Thoracic aorta (tissue), 2 donors: ENCODE results near the gene ADH1B. TPM values are rescaled to one million over a fixed set of nuclear protein-coding genes. Genes with fewer than 3 reads are reported as not detected.

Source experiments
- ATAC-seq: fragments of 150-250 bp; one replicate; pipeline ENCODE4 v1.8.0; 2017; ENCODE audit warnings: low read depth; ENCODE audit not compliant: insufficient number of reproducible peaks, low FRiP score
- DNase-seq: peaks from one replicate; pipeline ENCODE4 v3.0.0-alpha.2; 2020; ENCODE audit warnings: low spot score
- H3K27ac ChIP-seq, 2 donors: fragments of 200-600 bp; sonication (generic); 1 replicate in 1 of 2; 2 replicates in 1 of 2; pipeline ENCODE4 v1.5.1; 2016; ENCODE audit warnings: mild to moderate bottlenecking in 2 of 2, moderate library complexity in 2 of 2
- H3K27me3 ChIP-seq: fragments of 200-600 bp; sonication (generic); replicated peaks from 2 replicates; pipeline ENCODE4 v1.6.0; 2016; ENCODE audit warnings: mild to moderate bottlenecking; ENCODE audit not compliant: insufficient read depth
- H3K36me3 ChIP-seq: fragments of 200-600 bp; sonication (generic); one replicate; pipeline ENCODE4 v1.5.1; 2016
- H3K4me1 ChIP-seq, 2 donors: fragments of 200-600 bp; sonication (generic); 1 replicate in 1 of 2; 2 replicates in 1 of 2; pipeline versions ENCODE4 v1.5.1 to v1.6.0; 2016; ENCODE audit warnings: low read depth in 2 of 2, mild to moderate bottlenecking in 1 of 2; ENCODE audit not compliant: control insufficient read depth in 1 of 2
- H3K4me3 ChIP-seq: fragments of 200-600 bp; sonication (generic); 2 replicates; pipeline ENCODE4 v1.5.1; 2016; ENCODE audit warnings: mild to moderate bottlenecking
- H3K9me3 ChIP-seq: fragments of 200-600 bp; sonication (generic); 2 replicates; pipeline ENCODE4 v1.5.1; 2016
- total RNA-seq, 2 donors: library from RNA; depleted of rRNA; stranded (reverse); fragments of >200 nt; gene quantifications; one replicate each; pipeline versions ENCODE4 v1.1.0 to v1.2.3, GENCODE V29; 2016
- TF ChIP-seq, protein P1 (sequence below): fragments of 200-600 bp; sonication (generic); IDR thresholded peaks from one replicate; pipeline ENCODE4 v1.5.1; 2019; ENCODE audit warnings: antibody characterized with exemption

Gene ADH1B
- total RNA-seq, 2 donors from 2014 or later, result 1,169 to 1,563 TPM

DNA sequence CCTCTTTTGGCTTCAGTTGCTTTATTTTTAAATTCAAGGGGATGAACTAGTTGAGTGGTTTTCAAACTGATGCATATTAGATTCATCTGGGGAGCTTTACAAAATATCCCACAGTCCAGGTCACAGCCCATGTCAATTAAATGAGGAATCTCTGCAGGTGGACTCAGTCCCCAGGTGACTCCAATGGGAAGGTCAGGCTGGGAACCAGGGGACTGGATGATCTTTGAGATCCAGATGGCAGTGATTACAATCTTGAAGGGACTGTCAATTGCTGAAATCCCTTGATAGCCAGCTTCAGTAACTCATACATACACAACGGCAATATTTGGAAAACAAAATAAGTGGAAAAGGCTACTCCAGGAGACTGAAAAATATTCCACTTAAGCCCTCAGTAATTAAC, 7.0 kb downstream of the ADH1B start:
- Histone ChIP-seq H3K36me3 (peaks cover 57% of the 10 kb centered on the region), H3K27ac (peak overlapping the region in 1 of 2 donors; percentile 39), H3K27me3 (no peaks in the 10 kb centered on the region), H3K4me3 (no peak overlapping the region), H3K9me3 (no peaks in the 10 kb centered on the region), H3K4me1 (peaks cover 14 to 52% of the 10 kb centered on the region in 2 donors)
- ATAC-seq (no peak), DNase-seq (no peak)
- TF ChIP-seq, protein P1, sequence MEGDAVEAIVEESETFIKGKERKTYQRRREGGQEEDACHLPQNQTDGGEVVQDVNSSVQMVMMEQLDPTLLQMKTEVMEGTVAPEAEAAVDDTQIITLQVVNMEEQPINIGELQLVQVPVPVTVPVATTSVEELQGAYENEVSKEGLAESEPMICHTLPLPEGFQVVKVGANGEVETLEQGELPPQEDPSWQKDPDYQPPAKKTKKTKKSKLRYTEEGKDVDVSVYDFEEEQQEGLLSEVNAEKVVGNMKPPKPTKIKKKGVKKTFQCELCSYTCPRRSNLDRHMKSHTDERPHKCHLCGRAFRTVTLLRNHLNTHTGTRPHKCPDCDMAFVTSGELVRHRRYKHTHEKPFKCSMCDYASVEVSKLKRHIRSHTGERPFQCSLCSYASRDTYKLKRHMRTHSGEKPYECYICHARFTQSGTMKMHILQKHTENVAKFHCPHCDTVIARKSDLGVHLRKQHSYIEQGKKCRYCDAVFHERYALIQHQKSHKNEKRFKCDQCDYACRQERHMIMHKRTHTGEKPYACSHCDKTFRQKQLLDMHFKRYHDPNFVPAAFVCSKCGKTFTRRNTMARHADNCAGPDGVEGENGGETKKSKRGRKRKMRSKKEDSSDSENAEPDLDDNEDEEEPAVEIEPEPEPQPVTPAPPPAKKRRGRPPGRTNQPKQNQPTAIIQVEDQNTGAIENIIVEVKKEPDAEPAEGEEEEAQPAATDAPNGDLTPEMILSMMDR, result no peak

DNA sequence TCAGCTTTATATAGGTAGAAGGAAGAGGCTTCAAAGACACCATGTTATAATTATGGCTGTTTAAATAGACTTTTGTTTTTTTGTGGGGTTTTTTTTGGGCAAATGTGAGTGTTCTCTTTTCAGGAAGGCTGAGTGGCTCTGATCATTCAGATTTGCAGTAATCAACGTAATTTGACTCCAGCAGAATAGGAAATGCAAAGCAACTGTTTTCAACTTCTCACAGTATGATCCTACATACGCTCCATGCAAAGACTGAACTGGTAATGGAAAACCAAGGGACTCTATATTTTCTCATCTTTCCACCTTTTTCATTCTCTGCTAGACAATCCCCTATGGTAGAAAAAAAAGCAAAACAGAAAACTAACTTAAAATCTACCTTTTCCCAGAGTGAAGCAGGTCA, 10.8 kb downstream of the ADH1B start:
- TF ChIP-seq, protein P1, result no peak
- Histone ChIP-seq H3K4me3 (no peak overlapping the region), H3K9me3 (no peaks in the 10 kb centered on the region), H3K27me3 (no peaks in the 10 kb centered on the region), H3K4me1 (peaks cover 0 to 27% of the 10 kb centered on the region in 2 donors), H3K27ac (peak overlapping the region; percentile 23 to 37), H3K36me3 (peaks cover 43% of the 10 kb centered on the region)
- ATAC-seq, result no peak
- DNase-seq, result no peak

- Histone ChIP-seq H3K27ac (no peak overlapping the region), H3K9me3 (peaks cover 4% of the 10 kb centered on the region), H3K27me3 (no peaks in the 10 kb centered on the region), H3K36me3 (peaks cover 20% of the 10 kb centered on the region), H3K4me3 (no peak overlapping the region), H3K4me1 (peaks cover 0 to 12% of the 10 kb centered on the region in 2 donors)
- ATAC-seq, result no peak
- DNase-seq, result no peak
- TF ChIP-seq, protein P1, result no peak
These were observed 15.4 kb downstream of the ADH1B start for GRCh38 chr4:99305638-99306400.

- Histone ChIP-seq H3K4me3 (no peak overlapping the region), H3K27me3 (no peaks in the 10 kb centered on the region), H3K36me3 (no peaks in the 10 kb centered on the region), H3K4me1 (peaks cover 7 to 17% of the 10 kb centered on the region in 2 donors), H3K9me3 (peaks cover 4% of the 10 kb centered on the region), H3K27ac (peak overlapping the region; percentile 73 to 85)
- ATAC-seq (peak; percentile 58), DNase-seq (no peak)
- TF ChIP-seq, protein P1, result no peak
These were observed 19.6 kb downstream of the ADH1B start for GRCh38 chr4:99301376-99302164.

- H3K9me3 ChIP-seq, result peaks cover 4% of the 10 kb centered on the region
- ATAC-seq, result peak; percentile 64
These were observed 20.3 kb downstream of the ADH1B start for GRCh38 chr4:99300934-99301333.

More at GRCh38 chr4:99300934-99301333, 20.3 kb downstream of the ADH1B start:
- TF ChIP-seq, protein P1, result no peak
- H3K27ac ChIP-seq, result peak overlapping the region; percentile 73 to 85
- no peaks in the 10 kb centered on the region for H3K27me3 ChIP-seq
- no peak overlapping the region for H3K4me3 ChIP-seq
- DNase-seq, result peak; percentile 74
- no peaks in the 10 kb centered on the region for H3K36me3 ChIP-seq
- peaks cover 7 to 17% of the 10 kb centered on the region in 2 donors for H3K4me1 ChIP-seq
